GM18520 (cell line): ENCODE measurements around the gene MED16.

Experiments used
- ATAC-seq: cut with Tn5 transposase; IDR thresholded peaks from one replicate; pipeline ENCODE4 v1.9.1; 2021; ENCODE audit not compliant: unreplicated experiment

MED16 gene

GRCh38 chr19:927780-928401 is 34.9 kb upstream of the MED16 start:
- ATAC-seq = no peak

DNA sequence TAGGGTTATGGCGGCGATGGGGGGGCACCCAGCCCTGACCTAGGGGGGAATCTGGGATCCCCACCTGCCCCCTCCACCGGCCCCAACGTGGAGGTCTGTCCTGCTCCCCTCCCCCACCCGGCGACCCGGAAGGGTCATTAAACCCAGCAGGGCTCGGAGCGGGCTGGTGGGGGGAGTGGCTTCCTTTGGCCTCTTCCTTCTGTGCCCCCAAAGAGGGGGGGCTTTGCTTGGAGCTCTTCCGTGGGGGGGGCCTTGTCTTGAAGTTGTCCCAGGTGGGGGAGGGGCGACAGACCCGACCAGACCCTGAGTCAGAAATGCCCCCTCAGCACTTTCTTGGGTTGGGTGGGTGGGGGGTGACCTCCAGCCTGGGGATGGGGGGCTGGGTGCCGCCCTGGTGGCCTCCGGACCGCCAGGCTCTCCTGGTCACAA is 34.4 kb upstream of the MED16 start:
- no peak for ATAC-seq

DNA sequence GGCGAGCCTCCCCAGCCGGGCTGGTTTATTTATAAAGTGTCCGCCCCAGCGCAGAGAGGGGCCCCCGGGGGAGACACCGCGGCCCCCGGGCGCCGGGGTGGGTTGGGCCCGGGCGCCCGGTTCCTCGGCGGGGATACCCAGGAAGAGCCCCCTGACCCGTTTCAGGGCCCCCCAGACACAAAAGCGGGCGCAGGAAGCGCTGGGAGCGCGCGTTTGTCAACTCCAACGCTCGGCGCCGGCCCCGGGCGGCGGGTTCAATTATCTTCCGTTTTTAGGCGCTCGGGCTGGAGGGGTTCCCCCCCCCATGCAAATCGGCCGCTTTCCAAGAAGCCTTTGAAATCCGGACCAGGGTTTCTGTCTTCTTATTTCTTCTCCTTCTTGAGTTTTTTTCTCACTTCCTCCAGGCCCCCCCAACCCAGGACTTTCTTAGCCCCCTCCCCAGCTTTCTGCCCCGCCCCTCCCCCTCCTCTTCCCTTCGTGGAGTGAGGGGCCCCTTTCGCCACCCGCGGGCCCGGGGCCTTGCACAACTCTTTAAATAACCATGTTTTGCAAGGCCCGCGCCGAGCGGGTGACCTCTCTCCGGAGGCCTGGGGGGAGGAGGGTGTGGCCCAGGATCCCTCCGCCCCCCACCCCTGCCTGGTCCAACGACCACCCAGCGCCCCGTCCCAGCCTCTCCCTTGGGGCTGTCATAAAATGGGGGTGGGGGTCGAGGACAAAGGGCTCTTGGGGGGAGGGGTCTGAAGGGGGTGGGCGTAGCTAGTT is 33.8 kb upstream of the MED16 start:
- no peak for ATAC-seq

GRCh38 chr19:926323-926588 is 33.3 kb upstream of the MED16 start:
- no peak for ATAC-seq

GRCh38 chr19:925526-926322 is 32.7 kb upstream of the MED16 start, which contains the start of gene ARID3A:
TSS of gene ARID3A (plus strand) at chr19:926035. CDS start at chr19:929529, 3,494 bp downstream.
- ATAC-seq = peak; percentile 49

DNA sequence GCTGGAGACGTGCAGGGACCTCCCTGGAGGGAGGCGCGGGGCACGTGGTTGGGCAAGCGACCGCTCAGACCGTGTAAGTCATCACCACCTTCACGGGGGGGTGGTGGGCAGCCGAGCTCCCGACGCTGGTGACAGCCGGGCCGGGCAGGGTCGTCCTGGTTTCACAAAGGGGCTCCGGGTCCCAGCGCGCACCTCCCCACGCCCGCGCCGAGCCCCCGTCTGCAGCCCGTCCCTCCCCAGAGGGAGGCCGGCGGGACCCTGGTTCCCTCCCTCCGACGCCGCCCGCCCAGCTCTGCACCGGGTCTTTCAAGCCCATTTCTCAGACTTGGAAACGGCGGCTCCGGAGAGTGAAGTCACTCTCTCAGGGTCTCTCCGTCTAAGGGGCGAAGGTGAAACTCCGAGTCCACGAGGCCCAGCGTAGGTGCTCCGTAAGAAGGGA is 32.1 kb upstream of the MED16 start:
- ATAC-seq = no peak

DNA sequence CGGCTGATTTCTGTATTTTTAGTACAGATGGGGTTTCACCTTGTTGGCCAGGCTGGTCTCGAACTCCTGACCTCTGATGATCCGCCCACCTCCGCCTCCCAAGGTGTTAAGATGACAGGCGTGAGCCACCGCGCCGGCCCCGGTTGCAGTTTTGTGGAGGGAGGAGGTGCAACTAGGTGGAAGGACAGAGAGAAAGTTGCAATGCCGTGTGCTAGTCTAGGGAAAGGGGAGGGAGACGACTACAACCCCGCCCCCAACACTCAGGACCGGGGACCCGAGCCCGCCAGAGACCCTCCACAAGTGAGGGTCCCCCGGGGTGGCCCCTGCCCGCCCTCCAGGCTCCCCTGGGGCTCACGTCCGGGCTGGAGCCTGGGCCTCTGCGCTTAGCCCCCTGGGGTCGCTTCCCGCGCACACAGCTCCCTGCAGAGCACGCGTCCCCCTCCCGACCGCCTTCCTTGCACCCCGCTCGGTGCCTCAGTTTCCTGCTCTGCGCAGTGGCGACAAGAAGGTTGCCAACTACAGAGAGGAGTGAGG is 31.6 kb upstream of the MED16 start:
- peak; percentile 7 for ATAC-seq

- no peak for ATAC-seq
Measured at GRCh38 chr19:920051-920864, 27.3 kb upstream of the MED16 start.

DNA sequence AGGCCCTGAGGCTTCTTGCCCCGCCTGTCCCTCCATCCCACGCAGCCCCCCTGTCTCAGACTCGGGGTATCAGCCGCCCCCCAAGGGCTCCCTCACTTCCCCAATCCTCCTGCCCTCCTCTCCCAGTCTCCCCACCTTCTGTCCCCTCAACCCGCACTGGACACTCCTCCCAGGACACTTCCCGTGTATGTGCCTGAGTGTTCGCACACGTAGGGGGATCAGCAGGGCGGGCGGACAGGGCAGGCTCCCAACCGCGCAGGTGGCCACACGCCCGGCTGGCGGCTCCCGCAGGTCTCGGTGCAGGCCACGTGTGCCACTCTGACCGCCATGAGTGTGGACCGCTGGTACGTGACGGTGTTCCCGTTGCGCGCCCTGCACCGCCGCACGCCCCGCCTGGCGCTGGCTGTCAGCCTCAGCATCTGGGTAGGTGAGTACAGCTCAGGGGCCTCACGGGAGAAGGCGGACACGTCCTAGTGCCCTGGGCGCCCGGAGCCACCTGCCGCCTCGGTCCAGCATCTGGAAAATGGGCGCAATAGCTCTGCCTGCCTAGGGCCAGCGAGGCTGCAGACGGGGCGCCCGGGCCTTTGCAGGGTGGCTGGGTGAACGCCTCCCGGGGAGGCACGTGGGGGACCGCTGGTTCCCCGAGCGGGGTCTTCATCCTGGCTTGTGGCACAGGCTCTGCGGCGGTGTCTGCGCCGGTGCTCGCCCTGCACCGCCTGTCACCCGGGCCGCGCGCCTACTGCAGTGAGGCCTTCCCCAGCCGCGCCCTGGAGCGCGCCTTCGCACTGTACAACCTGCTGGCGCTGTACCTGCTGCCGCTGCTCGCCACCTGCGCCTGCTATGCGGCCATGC is 26.4 kb upstream of the MED16 start:
- ATAC-seq = no peak

DNA sequence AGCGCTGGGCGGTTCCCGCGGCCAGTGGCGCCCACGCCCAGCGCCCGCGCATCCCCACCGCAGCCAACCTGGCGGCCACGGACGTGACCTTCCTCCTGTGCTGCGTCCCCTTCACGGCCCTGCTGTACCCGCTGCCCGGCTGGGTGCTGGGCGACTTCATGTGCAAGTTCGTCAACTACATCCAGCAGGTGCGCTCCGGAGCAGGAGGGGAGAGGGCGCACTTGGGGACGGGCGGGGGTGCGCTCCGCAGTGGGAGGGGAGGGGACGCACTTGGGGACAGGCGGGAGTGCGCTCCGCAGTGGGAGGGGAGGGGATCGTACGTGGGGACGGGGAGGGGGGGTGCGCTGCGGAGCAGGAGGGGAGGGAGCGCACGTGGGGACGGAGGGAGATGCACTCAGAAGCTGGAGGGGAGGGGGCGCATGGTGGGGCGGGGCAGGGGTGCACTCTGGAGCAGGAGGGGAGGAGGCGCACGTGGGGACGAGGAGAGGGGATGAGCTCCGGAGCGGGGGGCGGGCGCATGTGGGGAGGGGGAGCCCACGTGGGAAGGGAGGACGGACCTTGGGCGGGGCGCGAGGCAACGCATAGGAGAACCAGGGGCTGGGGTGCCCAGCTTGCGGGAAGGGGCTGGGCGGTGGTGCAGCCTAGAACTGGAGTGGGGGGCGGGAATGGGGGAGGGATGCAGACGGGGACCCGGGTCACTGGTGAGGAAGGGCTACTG is 25.7 kb upstream of the MED16 start:
- no peak for ATAC-seq

GRCh38 chr19:918152-918437 is 25.1 kb upstream of the MED16 start:
- ATAC-seq = no peak

DNA sequence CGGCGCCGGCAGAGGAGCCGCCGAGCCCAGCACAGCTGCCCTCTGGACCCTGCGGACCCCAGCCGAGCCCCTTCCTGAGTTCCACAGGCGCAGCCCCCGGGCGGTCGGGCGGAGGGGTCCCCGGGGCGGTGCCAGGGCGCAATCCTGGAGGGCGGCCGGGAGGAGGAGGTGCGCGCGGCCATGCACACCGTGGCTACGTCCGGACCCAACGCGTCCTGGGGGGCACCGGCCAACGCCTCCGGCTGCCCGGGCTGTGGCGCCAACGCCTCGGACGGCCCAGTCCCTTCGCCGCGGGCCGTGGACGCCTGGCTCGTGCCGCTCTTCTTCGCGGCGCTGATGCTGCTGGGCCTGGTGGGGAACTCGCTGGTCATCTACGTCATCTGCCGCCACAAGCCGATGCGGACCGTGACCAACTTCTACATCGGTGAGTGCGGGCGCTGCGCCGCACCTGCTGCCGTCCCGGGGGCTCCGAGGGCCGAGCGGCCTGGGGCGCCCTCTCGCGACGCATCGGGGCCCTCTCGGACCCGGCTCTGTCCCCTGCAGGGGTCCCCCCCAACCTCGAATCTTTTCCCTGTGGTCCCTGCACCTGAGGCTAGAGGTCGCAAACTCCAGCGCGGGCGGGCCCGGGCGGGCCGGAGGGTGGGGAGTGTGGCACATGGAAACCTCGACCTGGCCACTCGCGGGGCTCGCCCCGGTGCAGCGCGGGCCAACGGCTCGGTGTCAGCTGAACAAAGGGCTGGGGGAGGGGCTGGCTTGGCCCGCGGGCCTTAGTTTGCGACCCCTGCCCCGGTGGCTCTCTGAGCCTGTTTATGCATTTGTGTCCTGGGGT is 24.6 kb upstream of the MED16 start, which contains the start of gene KISS1R:
TSS of gene KISS1R (plus strand) at position 11 of the 829 bp plus-strand sequence. CDS start at position 181, 170 bp downstream.
- ATAC-seq = no peak

- ATAC-seq = no peak
Measured at GRCh38 chr19:916645-917322, 23.8 kb upstream of the MED16 start.

DNA sequence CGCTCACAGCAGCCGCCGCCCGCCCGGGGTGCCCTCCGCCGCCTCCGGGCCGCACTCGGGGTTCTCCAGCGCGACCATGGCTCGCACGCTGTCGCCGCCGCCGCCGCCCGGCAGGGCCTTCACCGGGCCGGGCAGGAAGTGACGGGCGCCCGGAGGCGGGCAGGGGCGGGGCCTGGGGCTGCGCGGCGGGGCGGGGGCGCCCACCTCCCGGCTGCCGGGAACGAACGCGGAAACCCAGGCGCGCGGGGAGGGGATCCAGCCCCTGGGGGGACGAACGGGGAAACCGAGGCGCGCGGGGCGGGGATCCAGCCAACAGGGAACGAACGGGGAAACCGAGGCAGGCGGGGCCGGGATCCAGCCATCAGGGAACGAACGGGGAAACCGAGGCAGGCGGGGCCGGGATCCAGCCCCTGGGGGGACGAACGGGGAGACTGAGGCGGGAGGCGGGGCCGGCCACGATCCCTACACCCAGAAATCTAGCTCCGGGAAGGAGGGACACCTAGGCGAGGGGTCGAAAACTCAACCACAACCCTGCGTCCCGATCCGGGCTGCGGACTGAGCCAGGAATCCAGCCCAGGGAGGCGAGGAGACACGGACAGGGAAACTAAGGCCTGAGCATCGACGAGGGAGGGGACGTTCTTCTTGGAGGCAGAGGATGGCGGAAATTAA is 20.2 kb upstream of the MED16 start, which contains the start of gene R3HDM4:
TSS of gene R3HDM4 (minus strand) at position 140 of the 669 bp plus-strand sequence. CDS start at position 78, 62 bp downstream.
- peak; percentile 45 for ATAC-seq

- no peak for ATAC-seq
Measured at GRCh38 chr19:912181-913079, 19.4 kb upstream of the MED16 start.
